Stomach (tissue), 4 donors: ENCODE measurements around the gene RCCD1.

Experiments
- CTCF ChIP-seq, 7 experiments: fragments of 450-650 bp in 4 of 7; fragments of 200-600 bp in 3 of 7; sonication (generic) in 3 of 7; IDR thresholded peaks; one replicate each; pipeline ENCODE4 v1.5.1; 2016 to 2019; ENCODE audit warnings: antibody characterized with exemption in 7 of 7, control low read depth in 2 of 7, mild to moderate bottlenecking in 1 of 7
- POLR2A ChIP-seq, 4 donors: fragments of 450-650 bp; IDR thresholded peaks; one replicate each; pipeline ENCODE4 v1.6.1; 2016; ENCODE audit warnings: antibody characterized with exemption in 4 of 4, control low read depth in 2 of 4, mild to moderate bottlenecking in 1 of 4, moderate library complexity in 1 of 4
- POLR2AphosphoS5 ChIP-seq, 3 donors: sonication (generic); formaldehyde crosslinking; IDR thresholded peaks; one replicate each; pipeline ENCODE4 v1.6.1; 2016; ENCODE audit warnings: antibody characterized with exemption in 3 of 3

- TF ChIP-seq CTCF (IDR thresholded peaks at IDR 0.05), result no peak
- TF ChIP-seq POLR2A (IDR thresholded peaks at IDR 0.05), result no peak
- no peak for TF ChIP-seq POLR2AphosphoS5 (IDR thresholded peaks at IDR 0.05)
Observed at GRCh38 chr15:90982135-90982534, 27.5 kb downstream of the RCCD1 start.
